Keratinocyte (primary cell): ENCODE measurements around the gene GSC2. TPM values are rescaled to one million over a fixed set of nuclear protein-coding genes. Genes with fewer than 3 reads are reported as not detected.

Experiments used
- DNase-seq: peaks from one replicate; pipeline ENCODE4 v3.0.0-alpha.2; 2011; ENCODE audit warnings: low read depth, missing footprints, low spot score
- FAIRE-seq: peaks from 2 replicates; lab custom pipeline; 2011; peaks lifted over from hg19 to GRCh38; lab: Jason Lieb, UNC
- H2AFZ ChIP-seq: 2 replicates; pipeline ENCODE4 v1.6.0; 2012; ENCODE audit warnings: low read length, control low read depth, inconsistent platforms; ENCODE audit not compliant: control insufficient read depth
- H3K27ac ChIP-seq: 2 replicates; pipeline ENCODE4 v1.5.1; 2011; ENCODE audit warnings: low read length; ENCODE audit not compliant: control insufficient read depth, insufficient read depth
- H3K27me3 ChIP-seq: 3 replicates; pipeline ENCODE4 v1.6.0; 2011; ENCODE audit warnings: low read length; ENCODE audit not compliant: control insufficient read depth, insufficient read depth; ENCODE audit errors: extremely low read depth
- H3K36me3 ChIP-seq, 2 experiments: 2 replicates in 1 of 2; 3 replicates in 1 of 2; pipeline ENCODE4 v1.5.1; 2011; ENCODE audit warnings: low read length in 2 of 2, mild to moderate bottlenecking in 1 of 2; ENCODE audit not compliant: control insufficient read depth in 2 of 2, insufficient read depth in 2 of 2; ENCODE audit errors: extremely low read depth in 1 of 2
- H3K4me1 ChIP-seq: 3 replicates; pipeline ENCODE4 v1.5.1; 2011; ENCODE audit warnings: low read length; ENCODE audit not compliant: control insufficient read depth, insufficient read depth; ENCODE audit errors: extremely low read depth
- H3K4me2 ChIP-seq: 3 replicates; pipeline ENCODE4 v1.6.0; 2011; ENCODE audit warnings: low read depth, low read length; ENCODE audit not compliant: control insufficient read depth, insufficient read depth; ENCODE audit errors: extremely low read depth
- H3K4me3 ChIP-seq, 3 experiments: fragments of 200-600 bp in 1 of 3; sonication (generic) in 1 of 3; 2 replicates in 2 of 3; 3 replicates in 1 of 3; pipeline ENCODE4 v1.5.1; 2011 to 2016; ENCODE audit warnings: low read length in 3 of 3, mild to moderate bottlenecking in 3 of 3, control low read depth in 2 of 3, inconsistent platforms in 1 of 3, low read depth in 1 of 3, mixed read lengths in 1 of 3, mixed run types in 1 of 3, moderate library complexity in 1 of 3; ENCODE audit not compliant: control insufficient read depth in 2 of 3, insufficient read depth in 2 of 3; ENCODE audit errors: extremely low read depth in 1 of 3
- H3K79me2 ChIP-seq: 2 replicates; pipeline ENCODE4 v1.6.0; 2012; ENCODE audit warnings: low read length; ENCODE audit not compliant: control insufficient read depth, insufficient read depth
- H3K9ac ChIP-seq: 3 replicates; pipeline ENCODE4 v1.6.0; 2011; ENCODE audit warnings: low read length; ENCODE audit not compliant: control insufficient read depth, insufficient read depth; ENCODE audit errors: extremely low read depth
- H3K9me1 ChIP-seq: 3 replicates; pipeline ENCODE4 v1.6.0; 2011; ENCODE audit warnings: low read length; ENCODE audit not compliant: control insufficient read depth, insufficient read depth; ENCODE audit errors: extremely low read depth
- H3K9me3 ChIP-seq: 2 replicates; pipeline ENCODE4 v1.5.1; 2012; ENCODE audit warnings: low read depth, low read length; ENCODE audit not compliant: control insufficient read depth
- H4K20me1 ChIP-seq: 3 replicates; pipeline ENCODE4 v1.6.0; 2011; ENCODE audit warnings: low read length; ENCODE audit not compliant: control insufficient read depth, insufficient read depth; ENCODE audit errors: extremely low read depth
- CTCF ChIP-seq, 3 experiments: IDR thresholded peaks in 1 of 3; conservative IDR thresholded peaks in 1 of 3; optimal IDR thresholded peaks in 1 of 3; 2 replicates in 2 of 3; 3 replicates in 1 of 3; pipeline versions ENCODE3 to v1.5.1; 2011; ENCODE audit warnings: low read length in 3 of 3, mild to moderate bottlenecking in 3 of 3, moderate library complexity in 2 of 3, control low read depth in 1 of 3, inconsistent platforms in 1 of 3; ENCODE audit not compliant: insufficient read depth in 2 of 3; ENCODE audit errors: extremely low read depth in 1 of 3
- EZH2 ChIP-seq: IDR thresholded peaks from one replicate; pipeline ENCODE4 v1.6.1; 2012; ENCODE audit warnings: inconsistent platforms, mild to moderate bottlenecking, low read length, moderate library complexity
- dilution Hi-C: fragments of 300-500 bp; cut with MboI; formaldehyde crosslinking; loops from one replicate; pipeline ENCODE4 v1.7.0; 2020; ENCODE audit warnings: low sequenced_read_pairs; ENCODE audit not compliant: extremely low pct_ligation_motif_present
- polyA plus RNA-seq, 5 experiments: library from polyadenylated mRNA; depleted of rRNA in 3 of 5; stranded (reverse) in 3 of 5; stranded (forward) in 1 of 5; unstranded in 1 of 5; fragments of >200 nt; gene quantifications; 1 replicate in 1 of 5; 2 replicates in 3 of 5; 3 replicates in 1 of 5; pipeline versions ENCODE4 v1.2.1 to v1.2.3, GENCODE V29; 2011 to 2012; ENCODE audit warnings: missing spikeins in 2 of 5, low read depth in 1 of 5, low replicate concordance in 1 of 5

The GSC2 gene
- polyA plus RNA-seq, 1 donor (not counting 4 experiments of a cell fraction or from before 2014, with no cell fraction given), result not detected

GRCh38 chr22:19136915-19137314, 13.2 kb downstream of the GSC2 start:
- DNase-seq, result no peak
- Histone ChIP-seq H4K20me1 (no peaks in the 10 kb centered on the region), H3K9ac (no peak overlapping the region), H3K4me2 (no peak overlapping the region), H3K79me2 (no peaks in the 10 kb centered on the region), H3K9me1 (no peaks in the 10 kb centered on the region), H3K36me3 (peaks cover 31 to 44% of the 10 kb centered on the region in 2 experiments), H3K27me3 (no peaks in the 10 kb centered on the region), H3K9me3 (no peaks in the 10 kb centered on the region), H2AFZ (no peak overlapping the region), H3K27ac (no peak overlapping the region), H3K4me3 (no peak overlapping the region), H3K4me1 (no peaks in the 10 kb centered on the region)
- dilution Hi-C loops, result no loop called here
- TF ChIP-seq EZH2 (no peak), CTCF (optimal IDR thresholded peaks at IDR 0.05 in 1 of 3, IDR thresholded peaks at IDR 0.05 in 1 of 3, conservative IDR thresholded peaks at IDR 0.05 in 1 of 3; ENCODE audit: extremely low read depth in 1 of 3, insufficient read depth in 2 of 3, low read length in 3 of 3) (no peak)
- FAIRE-seq, result no peak

- no peak for FAIRE-seq
Measured at GRCh38 chr22:19134874-19135273, 15.2 kb downstream of the GSC2 start.

More at GRCh38 chr22:19134874-19135273, 15.2 kb downstream of the GSC2 start:
- peaks cover 25 to 39% of the 10 kb centered on the region in 2 experiments for H3K36me3 ChIP-seq
- no peak overlapping the region for H3K4me2 ChIP-seq
- no peaks in the 10 kb centered on the region for H3K79me2 ChIP-seq
- no peak for TF ChIP-seq EZH2
- no peak for TF ChIP-seq CTCF (optimal IDR thresholded peaks at IDR 0.05 in 1 of 3, IDR thresholded peaks at IDR 0.05 in 1 of 3, conservative IDR thresholded peaks at IDR 0.05 in 1 of 3; ENCODE audit: extremely low read depth in 1 of 3, insufficient read depth in 2 of 3, low read length in 3 of 3)
- no peak overlapping the region for H3K27ac ChIP-seq
- dilution Hi-C loops, result no loop called here
- peaks cover 7% of the 10 kb centered on the region for H3K4me1 ChIP-seq
- no peak for DNase-seq
- H2AFZ ChIP-seq, result no peak overlapping the region
- no peaks in the 10 kb centered on the region for H3K27me3 ChIP-seq
- no peaks in the 10 kb centered on the region for H4K20me1 ChIP-seq
- H3K9ac ChIP-seq, result no peak overlapping the region
- H3K9me3 ChIP-seq, result no peaks in the 10 kb centered on the region
- no peaks in the 10 kb centered on the region for H3K9me1 ChIP-seq
- H3K4me3 ChIP-seq, result no peak overlapping the region
